Measurements from ENCODE around the gene SHMT2.

The SHMT2 gene

GRCh38 chr12:57241402-57242310, 12.1 kb downstream of the SHMT2 start:
- DNase-seq: no peak

GRCh38 chr12:57242329-57242690, 12.8 kb downstream of the SHMT2 start:
- no peak for DNase-seq

DNA sequence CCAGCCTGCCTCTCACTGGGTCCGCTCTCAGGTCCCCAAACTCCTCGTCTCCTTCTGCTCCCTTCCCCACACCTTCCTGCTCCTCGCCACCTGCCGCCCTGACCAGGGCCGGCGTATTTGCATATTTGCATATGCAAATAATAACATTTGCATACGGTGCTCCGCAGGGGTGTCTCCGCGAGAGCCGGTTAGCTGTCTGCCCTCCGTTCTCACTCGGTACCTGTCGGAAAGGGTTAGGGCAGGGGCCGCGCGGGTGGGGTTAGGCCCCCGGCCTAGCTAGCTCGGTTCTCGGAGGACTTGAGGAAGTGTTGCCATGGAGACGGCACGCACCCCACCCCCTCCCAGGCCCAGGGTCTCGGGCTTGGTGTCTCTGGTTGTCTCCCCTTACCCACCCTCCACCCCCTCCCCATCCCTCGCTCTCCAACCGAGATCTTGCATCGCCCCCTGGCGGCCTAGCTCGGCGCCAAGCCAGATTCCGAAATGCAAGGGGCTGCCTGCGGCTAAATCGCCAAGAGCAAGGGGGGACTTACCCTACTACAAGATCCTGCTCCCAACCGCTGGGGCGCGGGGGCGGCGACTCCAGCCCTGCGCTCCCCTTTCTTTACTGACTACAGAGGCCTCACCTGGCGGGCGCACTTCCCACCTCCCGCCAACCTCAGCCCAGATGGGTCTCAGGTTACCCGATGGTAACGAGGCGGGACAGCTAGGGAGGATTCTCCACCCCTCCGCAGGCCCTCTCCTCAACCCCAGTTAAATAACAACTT, 13.4 kb downstream of the SHMT2 start:
- DNase-seq: peak; percentile 63 to 64

DNA sequence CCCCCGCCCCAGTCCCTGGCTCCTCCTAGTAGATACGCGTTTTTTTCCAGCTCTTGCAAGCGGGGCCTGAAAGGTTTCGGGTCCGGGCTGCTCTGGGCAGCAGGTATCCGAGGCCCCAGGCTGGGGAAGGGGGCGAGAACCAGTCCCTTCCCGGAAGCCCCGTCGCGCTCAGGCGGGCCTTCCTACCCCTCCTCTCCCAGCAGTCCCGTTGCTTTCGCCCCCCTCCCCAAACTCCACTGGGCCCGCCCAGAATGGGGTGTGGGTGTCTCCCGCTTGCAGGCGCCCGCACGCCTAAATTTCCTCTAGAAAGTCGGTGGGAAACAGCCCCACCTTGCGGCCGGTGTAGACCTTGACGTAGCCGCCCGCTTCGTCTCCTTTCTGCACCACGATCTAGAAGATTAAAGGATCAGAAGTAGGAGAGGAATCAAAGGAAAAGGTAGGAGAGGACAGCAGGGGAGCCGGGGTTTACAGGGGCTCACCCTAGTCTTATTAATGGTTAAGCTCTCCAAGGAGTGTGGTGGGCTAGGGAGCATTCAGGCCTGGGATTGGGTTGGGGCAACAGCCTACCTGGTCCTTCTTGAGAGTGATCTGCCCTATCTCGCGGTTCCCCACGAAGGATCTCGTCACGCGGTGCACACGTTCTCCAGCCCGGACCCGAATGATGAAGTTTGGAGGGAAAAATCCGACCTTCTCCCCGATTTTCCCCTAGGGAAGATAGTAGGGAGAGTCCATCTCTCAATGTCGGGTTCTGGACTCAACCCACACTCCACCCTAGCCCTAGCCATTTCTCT, 14.2 kb downstream of the SHMT2 start:
- peak; percentile 79 to 82 for DNase-seq

GRCh38 chr12:57244312-57244696, 14.8 kb downstream of the SHMT2 start:
- no peak for DNase-seq

DNA sequence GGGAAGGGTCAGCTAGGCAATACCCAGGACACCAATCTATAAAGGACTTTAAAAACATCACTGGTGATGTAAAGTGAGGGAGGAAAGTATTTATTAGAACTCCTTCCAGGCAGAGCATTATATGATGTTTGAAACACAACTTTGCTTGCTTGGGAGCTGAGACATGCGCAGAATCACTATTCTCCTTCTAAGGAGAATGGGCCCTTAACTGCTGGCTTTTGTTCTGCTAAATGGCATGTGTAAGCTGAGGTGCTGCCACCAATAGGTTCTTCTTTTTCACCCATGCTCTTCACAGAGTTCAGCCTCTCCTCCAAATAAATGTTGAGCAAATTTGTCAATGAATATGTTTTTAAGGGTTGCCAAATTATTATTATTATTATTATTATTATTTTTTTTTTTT, 17.5 kb downstream of the SHMT2 start:
- no peak for DNase-seq

- peak in 1 of 2 donors; percentile 36 for DNase-seq
Observed at GRCh38 chr12:57248934-57249742, 19.6 kb downstream of the SHMT2 start.

DNA sequence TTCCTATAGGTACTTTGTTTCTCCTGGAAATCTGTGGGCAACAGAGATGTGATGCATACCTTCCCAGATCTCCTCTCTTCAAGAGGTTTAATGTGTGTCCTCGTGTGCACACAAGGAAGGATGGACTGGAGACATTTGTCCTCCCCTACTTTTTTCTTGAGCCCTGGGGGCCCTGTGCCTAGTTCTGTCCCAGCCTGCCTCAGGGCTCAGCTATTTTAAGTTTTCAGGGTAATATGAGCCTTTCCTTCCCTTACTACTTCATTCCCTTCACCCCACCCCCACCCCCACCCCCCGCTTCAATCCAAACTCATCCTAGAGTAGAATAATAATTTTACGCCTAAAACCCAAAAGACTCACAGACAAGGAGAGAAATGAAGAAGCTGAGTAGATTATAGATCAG, 21.0 kb downstream of the SHMT2 start:
- no peak for DNase-seq

GRCh38 chr12:57250956-57251355, 21.4 kb downstream of the SHMT2 start, which contains the start of gene STAC3:
Gene STAC3, minus strand, starts transcription at chr12:57251187. Its CDS starts 1,551 bp downstream, at chr12:57249636.
- no peak for DNase-seq

- no peak for DNase-seq
Observed at GRCh38 chr12:57254506-57255280, 25.2 kb downstream of the SHMT2 start.

GRCh38 chr12:57255916-57256315, 26.4 kb downstream of the SHMT2 start:
- DNase-seq: no peak

DNA sequence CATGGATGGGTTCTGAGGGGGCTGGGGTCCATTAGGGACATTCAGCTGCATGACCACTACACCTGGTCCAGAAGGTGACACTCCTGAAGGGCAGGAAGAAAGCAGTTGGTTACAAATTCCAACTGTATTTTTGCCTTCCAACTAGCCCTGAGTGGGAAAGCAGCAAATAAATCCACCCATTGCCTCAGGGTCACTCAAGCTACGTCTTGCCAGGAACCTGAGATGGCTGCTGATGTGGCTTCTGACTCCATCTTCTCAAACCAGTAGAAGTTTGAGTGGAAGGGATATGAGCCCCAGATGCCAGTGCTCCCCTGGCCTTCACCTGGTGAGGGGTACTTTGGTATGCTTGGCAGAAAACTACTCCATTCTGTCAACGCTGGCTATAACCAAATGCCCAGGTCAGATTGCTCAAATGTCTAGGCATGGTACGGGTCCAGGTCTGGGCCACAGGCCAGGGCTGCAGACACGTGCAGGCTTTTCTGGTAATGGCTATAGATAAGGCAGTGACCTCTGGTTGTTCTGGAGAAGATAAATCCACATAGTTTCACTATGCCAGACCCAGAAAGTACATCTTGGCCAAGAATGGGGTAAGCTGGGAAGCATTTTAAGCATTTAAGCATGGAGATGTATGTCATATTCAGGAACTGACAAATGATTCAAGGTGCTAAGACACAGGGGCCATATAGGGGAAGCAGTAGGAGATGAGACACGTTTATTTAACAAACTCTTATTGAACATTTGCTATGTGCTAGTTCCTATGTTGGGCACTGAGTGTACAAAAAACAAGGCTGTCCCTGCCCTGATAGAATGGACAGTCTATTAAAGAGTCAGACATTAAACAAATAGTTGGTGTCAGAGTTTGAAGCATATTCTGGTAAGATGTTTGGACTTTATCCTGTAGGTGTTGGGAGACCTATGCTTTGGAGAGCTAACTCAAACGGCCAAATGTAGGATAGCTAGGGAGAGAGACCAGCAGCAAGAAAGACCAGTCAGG, 29.8 kb downstream of the SHMT2 start:
- DNase-seq: no peak

GRCh38 chr12:57260366-57260765, 30.9 kb downstream of the SHMT2 start:
- no peak for DNase-seq

DNA sequence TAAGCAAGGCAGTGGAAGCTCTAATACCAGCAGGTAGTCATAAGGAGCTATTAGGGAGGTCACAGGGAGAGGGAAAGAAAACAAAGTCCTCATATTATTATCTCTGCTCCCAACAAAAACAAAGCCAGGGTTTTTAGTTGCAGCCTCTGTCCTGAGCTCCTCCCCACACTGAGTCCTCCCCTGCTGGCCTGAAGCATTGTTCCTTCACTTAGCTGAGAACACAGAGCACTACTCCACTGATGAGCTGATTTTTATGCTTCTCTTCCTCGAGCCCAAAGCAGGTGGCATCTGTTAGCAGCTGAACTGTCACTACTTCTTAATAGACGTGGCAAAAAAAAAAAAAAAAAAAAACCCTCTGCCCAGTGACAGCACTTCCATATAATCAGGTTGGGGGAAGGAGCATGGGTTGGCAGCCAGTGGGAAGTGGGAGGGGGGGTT, 31.9 kb downstream of the SHMT2 start:
- no peak for DNase-seq

DNA sequence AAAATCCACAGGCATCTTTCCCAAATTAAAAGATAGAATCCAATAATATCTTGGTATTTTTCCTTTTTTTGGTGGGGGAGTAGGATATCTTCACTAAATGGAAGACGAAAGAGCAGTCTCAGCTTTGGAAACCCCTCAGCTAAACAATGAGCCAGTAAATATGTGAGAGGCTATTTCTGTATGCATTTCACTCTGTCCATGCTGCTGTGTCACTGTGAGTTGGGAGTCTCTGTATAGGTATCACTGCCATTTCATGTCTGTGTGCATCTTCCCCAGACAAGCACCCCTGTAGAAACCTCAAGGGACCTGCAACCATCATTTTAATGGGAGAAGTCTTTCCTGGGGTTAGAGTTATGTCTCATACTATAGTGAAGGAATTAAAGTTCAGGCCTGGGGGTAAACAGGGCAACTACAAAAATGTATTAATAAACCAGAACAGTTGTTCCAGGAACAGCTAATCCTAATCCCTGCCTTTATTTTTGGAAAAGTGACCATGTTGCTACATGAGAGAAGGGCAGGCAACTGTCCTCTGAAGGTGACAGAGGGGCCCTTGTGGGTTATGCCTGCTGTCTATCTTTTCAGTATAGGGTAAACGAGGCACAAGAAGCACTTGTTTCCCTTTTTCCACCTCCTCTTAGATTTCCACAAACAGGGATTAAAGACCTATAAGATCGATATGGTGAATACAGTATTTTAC, 32.8 kb downstream of the SHMT2 start:
- no peak for DNase-seq

DNA sequence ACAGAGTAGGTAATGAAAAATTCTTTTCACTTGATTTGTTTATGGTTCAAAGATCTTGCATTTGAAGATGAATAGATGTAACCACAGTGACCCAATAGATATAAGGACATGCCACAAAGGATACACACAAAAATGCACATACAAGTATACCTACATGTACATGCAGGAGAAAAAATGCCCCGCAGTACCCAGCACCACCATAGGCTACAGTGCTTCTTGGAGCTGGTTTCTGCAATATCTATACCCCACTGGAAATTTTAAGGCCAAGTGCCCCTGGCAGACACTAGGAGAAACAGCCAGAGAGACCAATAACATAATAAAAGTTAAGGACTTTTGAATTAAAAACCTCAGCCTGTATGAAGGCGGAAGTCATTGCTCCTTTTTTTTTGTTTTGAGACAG, 33.6 kb downstream of the SHMT2 start:
- no peak for DNase-seq

DNA sequence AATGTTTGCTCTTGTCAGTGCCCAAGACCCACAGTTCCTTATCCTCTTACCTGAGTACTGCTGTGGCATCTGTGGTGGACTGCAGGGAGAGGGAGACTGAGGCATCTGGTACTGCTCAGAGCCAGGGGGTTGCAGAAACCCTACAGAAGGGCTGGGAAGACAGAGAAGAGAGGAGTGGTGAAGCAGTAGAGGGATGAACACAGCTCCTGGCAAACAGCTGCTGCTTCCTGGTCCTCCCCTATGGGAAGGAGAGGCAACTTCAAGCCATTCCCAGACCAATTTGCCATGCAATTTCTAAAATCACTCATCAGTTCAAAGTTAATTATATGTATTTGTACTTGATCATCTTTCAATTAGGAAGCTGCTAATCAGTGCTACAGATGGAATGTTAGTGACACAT, 37.2 kb downstream of the SHMT2 start:
- DNase-seq: no peak

GRCh38 chr12:57268264-57268663, 38.8 kb downstream of the SHMT2 start:
- no peak for DNase-seq

DNA sequence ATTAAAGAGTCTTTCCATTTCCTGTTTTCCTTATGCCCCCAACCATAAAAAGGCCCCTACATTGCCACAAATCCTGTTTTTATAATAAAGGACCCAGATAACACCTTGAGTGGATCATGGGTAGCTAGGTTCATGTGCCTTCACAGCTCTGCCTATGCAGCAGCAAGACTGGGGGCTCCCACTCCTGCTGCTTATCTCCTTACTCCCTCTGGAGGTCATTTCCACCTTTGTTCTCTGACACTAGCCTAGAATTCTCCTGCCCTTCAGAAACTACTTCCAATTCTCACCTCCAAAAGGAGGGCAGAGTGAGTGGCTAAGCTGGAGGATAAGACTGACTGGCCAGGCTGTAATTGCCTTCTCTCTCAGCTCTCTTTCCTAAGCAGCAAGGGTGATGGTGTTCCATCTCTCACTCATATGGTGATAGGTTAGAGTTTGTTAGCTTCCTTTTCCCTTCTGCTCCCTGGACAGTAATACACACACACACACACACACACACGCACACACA, 41.5 kb downstream of the SHMT2 start:
- no peak for DNase-seq
